GM12878 (cell line): ENCODE results near the gene LAT. TPM values are rescaled to one million over a fixed set of nuclear protein-coding genes. Genes with fewer than 3 reads are reported as not detected.

Experiments
- ATAC-seq: fragments of 200-7000 bp; cut with Tn5 transposase; 3 replicates; pipeline ENCODE4 v1.9.1; 2020; ENCODE audit warnings: mild to moderate bottlenecking, moderate library complexity
- BruUV-seq: library from RNA; stranded (reverse); fragments of 400-500 nt; replicated peaks from 2 replicates; lab custom pipeline; 2021; lab: Mats Ljungman, UMichigan
- CTCF ChIA-PET: fragments of 300-600 bp; sonication (Branson Sonifier 250); formaldehyde crosslinking; extraction: SDS; loops from one replicate; lab custom pipeline; 2021; ENCODE audit warnings: inconsistent platforms; lab: Yijun Ruan, JAX
- POLR2A ChIA-PET: fragments of 350-600 bp; formaldehyde crosslinking; extraction: SDS; loops from one replicate; lab custom pipeline; 2021; ENCODE audit warnings: inconsistent platforms; lab: Charles Lee
- RAD21 ChIA-PET: fragments of 300-600 bp; sonication (Branson Sonifier 250); formaldehyde crosslinking; loops from one replicate; lab custom pipeline; 2023; ENCODE audit warnings: antibody characterized with exemption; ENCODE audit not compliant: unreplicated experiment; lab: Charles Lee
- SMC1A ChIA-PET: fragments of 300-600 bp; sonication (Branson Sonifier 250); formaldehyde crosslinking; loops from one replicate; lab custom pipeline; 2023; ENCODE audit not compliant: unreplicated experiment, uncharacterized antibody; lab: Charles Lee
- DNase-seq: peaks from one replicate; pipeline ENCODE4 v3.0.0-alpha.2; 2011; ENCODE audit warnings: low read depth, low spot score
- FAIRE-seq: peaks from 3 replicates; lab custom pipeline; 2011; peaks lifted over from hg19 to GRCh38; lab: Jason Lieb, UNC
- H2AFZ ChIP-seq: 2 replicates; pipeline ENCODE4 v1.6.0; 2011; ENCODE audit warnings: low read depth, low read length, control low read depth; ENCODE audit not compliant: control insufficient read depth
- H3K27ac ChIP-seq: 2 replicates; pipeline ENCODE4 v1.5.1; 2011; ENCODE audit warnings: control low read depth; ENCODE audit not compliant: control insufficient read depth, insufficient read depth
- H3K27me3 ChIP-seq, 2 experiments: replicated peaks in 1 of 2; 2 replicates each; pipeline versions ENCODE4 v1.6.0 to v1.6.1; 2011; ENCODE audit warnings: low read length in 1 of 2; ENCODE audit not compliant: control insufficient read depth in 2 of 2, insufficient read depth in 2 of 2
- H3K36me3 ChIP-seq, 2 experiments: 2 replicates each; pipeline ENCODE4 v1.5.1; 2011; ENCODE audit warnings: low read length in 1 of 2; ENCODE audit not compliant: control insufficient read depth in 2 of 2, insufficient read depth in 2 of 2
- H3K4me1 ChIP-seq: 2 replicates; pipeline ENCODE4 v1.6.1; 2011; ENCODE audit warnings: mild to moderate bottlenecking, low read length, moderate library complexity, mixed read lengths; ENCODE audit not compliant: control insufficient read depth, insufficient read depth
- H3K4me2 ChIP-seq: 2 replicates; pipeline ENCODE4 v1.6.0; 2011; ENCODE audit warnings: control low read depth; ENCODE audit not compliant: control insufficient read depth, insufficient read depth
- H3K4me3 ChIP-seq: fragments of 200-600 bp; sonication (generic); 2 replicates; pipeline ENCODE4 v1.5.1; 2016
- H3K79me2 ChIP-seq: 2 replicates; pipeline ENCODE4 v1.6.0; 2011; ENCODE audit warnings: low read length; ENCODE audit not compliant: control insufficient read depth, insufficient read depth
- H3K9ac ChIP-seq: 2 replicates; pipeline ENCODE4 v1.8.0; 2011; ENCODE audit warnings: low read length, control low read depth, mixed read lengths; ENCODE audit not compliant: control insufficient read depth, insufficient read depth
- H3K9me3 ChIP-seq: replicated peaks from 3 replicates; pipeline ENCODE4 v1.5.1; 2011; ENCODE audit warnings: mild to moderate bottlenecking, low read length; ENCODE audit not compliant: control insufficient read depth, insufficient read depth
- H4K20me1 ChIP-seq: 2 replicates; pipeline ENCODE4 v1.6.0; 2011; ENCODE audit not compliant: control insufficient read depth, insufficient read depth
- HDAC2 ChIP-seq: fragments of 200-600 bp; sonication (generic); IDR thresholded peaks from 2 replicates; pipeline ENCODE4 v1.6.1; 2017
- HDAC6 ChIP-seq: fragments of 200-600 bp; sonication (generic); IDR thresholded peaks from one replicate; pipeline ENCODE4 v1.8.0; 2017; ENCODE audit warnings: antibody characterized with exemption; ENCODE audit not compliant: unreplicated experiment
- KLF5 ChIP-seq: fragments of 450-650 bp; IDR thresholded peaks from 2 replicates; pipeline ENCODE4 v1.6.1; 2014; ENCODE audit warnings: mild to moderate bottlenecking; ENCODE audit not compliant: partially characterized antibody
- MEF2B ChIP-seq: fragments of 450-650 bp; IDR thresholded peaks from 2 replicates; pipeline ENCODE4 v1.6.1; 2018; ENCODE audit warnings: mild to moderate bottlenecking, moderate library complexity; ENCODE audit not compliant: partially characterized antibody, poor library complexity, severe bottlenecking
- NRF1 ChIP-seq: conservative IDR thresholded peaks from 2 replicates; pipeline ENCODE4 v1.6.1; 2011; ENCODE audit warnings: mild to moderate bottlenecking, low read depth, low read length, improper control_type of control experiment
- POU2F2 ChIP-seq: IDR thresholded peaks from 3 replicates; pipeline ENCODE4 v1.6.1; 2011; ENCODE audit warnings: low read depth, mild to moderate bottlenecking, low read length, borderline replicate concordance
- SIX5 ChIP-seq: IDR thresholded peaks from 2 replicates; pipeline ENCODE4 v1.6.1; 2011; ENCODE audit warnings: mild to moderate bottlenecking, low read depth, low read length, moderate library complexity; ENCODE audit not compliant: severe bottlenecking
- ZSCAN29 ChIP-seq: fragments of 450-650 bp; IDR thresholded peaks from 2 replicates; pipeline ENCODE4 v1.6.1; 2017; ENCODE audit warnings: mild to moderate bottlenecking, moderate library complexity
- WGBS: methylation state at CpG from one replicate; pipeline ENCODE4 v1.1.6; 2016; ENCODE audit warnings: low lambda C conversion rate; ENCODE audit not compliant: insufficient replicate concordance, insufficient coverage; ENCODE audit errors: missing lambda C conversion rate; 5-methylcytosine and 5-hydroxymethylcytosine counted together
- in situ Hi-C: fragments of 300-500 bp; cut with MboI; formaldehyde crosslinking; loops from 9 replicates; pipeline ENCODE4 v1.14.3; 2018; ENCODE audit warnings: mixed read lengths
- intact Hi-C: fragments of 100-400 bp; cut with micrococcal nuclease; formaldehyde crosslinking; loops from one replicate; pipeline ENCODE4 v1.14.2; 2022; ENCODE audit not compliant: unreplicated experiment
- polyA plus RNA-seq, 11 experiments: library from polyadenylated mRNA; depleted of rRNA in 4 of 11; unstranded in 6 of 11; stranded (reverse) in 5 of 11; fragments of >200 nt; fragmentation: Nextera tagmentation in 4 of 11; fragmentation: Illumina TruSeq in 1 of 11; extraction: Ambion mirVana in 4 of 11; extraction: Trizol in 1 of 11; gene quantifications; 1 replicate in 1 of 11; 2 replicates in 10 of 11; pipeline versions ENCODE4 v1.2.1 to v1.2.3, GENCODE V29; 2011 to 2016; ENCODE audit warnings: inconsistent platforms in 2 of 11, missing spikeins in 2 of 11, low read depth in 1 of 11
- total RNA-seq, 4 experiments: library from RNA; depleted of rRNA in 3 of 4; stranded (reverse); fragments of >200 nt in 3 of 4; fragmentation: Illumina TruSeq in 1 of 4; extraction: Trizol in 1 of 4; gene quantifications; 2 replicates each; pipeline versions ENCODE4 v1.2.1 to v1.2.3, GENCODE V29; 2013 to 2021
- TF ChIP-seq, protein P1 (sequence below): fragments of 450-650 bp; IDR thresholded peaks from 2 replicates; pipeline ENCODE4 v1.6.1; 2018; ENCODE audit warnings: borderline replicate concordance, mild to moderate bottlenecking; ENCODE audit not compliant: partially characterized antibody

The LAT gene
- total and polyA plus RNA-seq, 10 of the 15 experiments (the other 5 are each of a cell fraction or from before 2014, with no cell fraction given) = 0.39 to 6.9 (median 2.0) TPM

- FAIRE-seq (no peak), DNase-seq (no peak)
- Histone ChIP-seq H3K4me2 (no peak overlapping the region), H2AFZ (no peak overlapping the region), H3K27ac (no peak overlapping the region), H3K79me2 (no peaks in the 10 kb centered on the region), H3K27me3 (peaks cover 0 to 3% of the 10 kb centered on the region in 2 experiments; a peak in 1 of 4 replicates)
- RAD21 ChIA-PET = no interaction called here
- WGBS = 32% methylated on average over 4 of the region's 4 CpGs
- in situ Hi-C loops = no loop called here
- TF ChIP-seq KLF5 (no peak), SIX5 (no peak), MEF2B (no peak), HDAC6 (no peak), ZSCAN29 (no peak), NRF1 (no peak), HDAC2 (no peak), POU2F2 (no peak)
- TF ChIP-seq, protein P1, sequence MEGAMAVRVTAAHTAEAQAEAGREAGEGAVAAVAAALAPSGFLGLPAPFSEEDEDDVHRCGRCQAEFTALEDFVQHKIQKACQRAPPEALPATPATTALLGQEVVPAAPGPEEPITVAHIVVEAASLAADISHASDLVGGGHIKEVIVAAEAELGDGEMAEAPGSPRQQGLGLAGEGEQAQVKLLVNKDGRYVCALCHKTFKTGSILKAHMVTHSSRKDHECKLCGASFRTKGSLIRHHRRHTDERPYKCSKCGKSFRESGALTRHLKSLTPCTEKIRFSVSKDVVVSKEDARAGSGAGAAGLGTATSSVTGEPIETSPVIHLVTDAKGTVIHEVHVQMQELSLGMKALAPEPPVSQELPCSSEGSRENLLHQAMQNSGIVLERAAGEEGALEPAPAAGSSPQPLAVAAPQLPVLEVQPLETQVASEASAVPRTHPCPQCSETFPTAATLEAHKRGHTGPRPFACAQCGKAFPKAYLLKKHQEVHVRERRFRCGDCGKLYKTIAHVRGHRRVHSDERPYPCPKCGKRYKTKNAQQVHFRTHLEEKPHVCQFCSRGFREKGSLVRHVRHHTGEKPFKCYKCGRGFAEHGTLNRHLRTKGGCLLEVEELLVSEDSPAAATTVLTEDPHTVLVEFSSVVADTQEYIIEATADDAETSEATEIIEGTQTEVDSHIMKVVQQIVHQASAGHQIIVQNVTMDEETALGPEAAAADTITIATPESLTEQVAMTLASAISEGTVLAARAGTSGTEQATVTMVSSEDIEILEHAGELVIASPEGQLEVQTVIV = no peak
- TF ChIP-seq, all 136 proteins: peak for 0
- intact Hi-C loops = no loop called here
- ChIA-PET SMC1A (interaction anchor here (1.4 kb wide), 1 partner anchor 53 kb away, joined by 3 read pairs; no protein-coding TSS in a partner anchor), POLR2A (no interaction called here), CTCF (no interaction called here)
- ATAC-seq = no peak
- Histone ChIP-seq H3K4me3 (no peak overlapping the region), H3K9me3 (no peaks in the 10 kb centered on the region), H3K9ac (no peak overlapping the region), H4K20me1 (no peaks in the 10 kb centered on the region), H3K36me3 (no peaks in the 10 kb centered on the region), H3K4me1 (peaks cover 14% of the 10 kb centered on the region)
- BruUV-seq = no TSS peak
Observed at GRCh38 chr16:29025735-29026134, 40.9 kb downstream of the LAT start.
